Activated T-helper 17 cell treated with anti-CD3 and anti-CD28 coated beads, Interleukin-2, amount 50 U/mL, for 72 hours (primary cell): ENCODE measurements around the gene SCGB3A1. TPM values are rescaled to one million over a fixed set of nuclear protein-coding genes. Genes with fewer than 3 reads are reported as not detected.

Experiments used
- ATAC-seq: fragments of 150-1000 bp; cut with Tn5 transposase; replicated peaks from 2 replicates; pipeline ENCODE4 v1.10.0; 2021; ENCODE audit warnings: mild to moderate bottlenecking, moderate library complexity
- H3K27ac Mint-ChIP-seq: one replicate; pipeline ENCODE4 v1.8.0; 2022; ENCODE audit warnings: mixed read lengths
- H3K27me3 Mint-ChIP-seq: one replicate; pipeline ENCODE4 v1.8.0; 2022; ENCODE audit warnings: mixed read lengths
- H3K36me3 Mint-ChIP-seq: one replicate; pipeline ENCODE4 v1.8.0; 2022; ENCODE audit warnings: low read depth, mild to moderate bottlenecking, mixed read lengths
- H3K4me1 Mint-ChIP-seq: one replicate; pipeline ENCODE4 v1.8.0; 2022; ENCODE audit warnings: mixed read lengths
- H3K4me3 Mint-ChIP-seq: one replicate; pipeline ENCODE4 v1.8.0; 2022; ENCODE audit warnings: mild to moderate bottlenecking, mixed read lengths
- H3K9me3 Mint-ChIP-seq: one replicate; pipeline ENCODE4 v1.8.0; 2022; ENCODE audit warnings: mixed read lengths
- total RNA-seq, 2 donors: library from RNA; stranded (reverse); gene quantifications; one replicate each; pipeline ENCODE4 v1.2.3, GENCODE V29; 2022

The SCGB3A1 gene
- total RNA-seq, 2 donors from 2014 or later: not detected

- Mint-ChIP-seq H3K4me3 (no peak overlapping the region), H3K36me3 (no peaks in the 10 kb centered on the region), H3K4me1 (no peaks in the 10 kb centered on the region), H3K27ac (no peak overlapping the region), H3K27me3 (no peaks in the 10 kb centered on the region), H3K9me3 (no peaks in the 10 kb centered on the region)
- peak; percentile 42 for ATAC-seq
Measured at GRCh38 chr5:180618829-180619562, 27.7 kb upstream of the SCGB3A1 start.

GRCh38 chr5:180618487-180618828, 27.2 kb upstream of the SCGB3A1 start:
- no peak for ATAC-seq
- Mint-ChIP-seq H3K4me1 (no peaks in the 10 kb centered on the region), H3K9me3 (no peaks in the 10 kb centered on the region), H3K27ac (no peak overlapping the region), H3K4me3 (no peak overlapping the region), H3K36me3 (no peaks in the 10 kb centered on the region), H3K27me3 (no peaks in the 10 kb centered on the region)

- Mint-ChIP-seq H3K36me3 (no peaks in the 10 kb centered on the region), H3K4me3 (no peak overlapping the region), H3K9me3 (no peaks in the 10 kb centered on the region), H3K27me3 (no peaks in the 10 kb centered on the region), H3K4me1 (no peaks in the 10 kb centered on the region), H3K27ac (no peak overlapping the region)
- no peak for ATAC-seq
Measured at GRCh38 chr5:180613814-180614188, 22.5 kb upstream of the SCGB3A1 start.

- Mint-ChIP-seq H3K27me3 (no peaks in the 10 kb centered on the region), H3K4me1 (no peaks in the 10 kb centered on the region), H3K36me3 (no peaks in the 10 kb centered on the region), H3K4me3 (no peak overlapping the region), H3K27ac (no peak overlapping the region), H3K9me3 (no peaks in the 10 kb centered on the region)
- no peak for ATAC-seq
Measured at GRCh38 chr5:180613188-180613813, 22.0 kb upstream of the SCGB3A1 start.

GRCh38 chr5:180612683-180613082, 21.4 kb upstream of the SCGB3A1 start:
- H3K27ac Mint-ChIP-seq: no peak overlapping the region
- H3K9me3 Mint-ChIP-seq: no peaks in the 10 kb centered on the region
- no peaks in the 10 kb centered on the region for H3K36me3 Mint-ChIP-seq
- no peak for ATAC-seq
- H3K4me3 Mint-ChIP-seq: no peak overlapping the region
- no peaks in the 10 kb centered on the region for H3K27me3 Mint-ChIP-seq
- H3K4me1 Mint-ChIP-seq: no peaks in the 10 kb centered on the region

GRCh38 chr5:180611140-180611850, 20.0 kb upstream of the SCGB3A1 start:
- no peaks in the 10 kb centered on the region for H3K9me3 Mint-ChIP-seq
- ATAC-seq: no peak
- H3K4me1 Mint-ChIP-seq: no peaks in the 10 kb centered on the region
- no peak overlapping the region for H3K27ac Mint-ChIP-seq
- H3K4me3 Mint-ChIP-seq: no peak overlapping the region
- peaks cover under 1% of the 10 kb centered on the region for H3K27me3 Mint-ChIP-seq
- H3K36me3 Mint-ChIP-seq: no peaks in the 10 kb centered on the region

GRCh38 chr5:180609817-180610550, 18.7 kb upstream of the SCGB3A1 start:
- H3K27me3 Mint-ChIP-seq: peaks cover 4% of the 10 kb centered on the region
- no peaks in the 10 kb centered on the region for H3K4me1 Mint-ChIP-seq
- no peaks in the 10 kb centered on the region for H3K36me3 Mint-ChIP-seq
- no peaks in the 10 kb centered on the region for H3K9me3 Mint-ChIP-seq
- no peak overlapping the region for H3K4me3 Mint-ChIP-seq
- no peak overlapping the region for H3K27ac Mint-ChIP-seq
- no peak for ATAC-seq

GRCh38 chr5:180609386-180609785, 18.1 kb upstream of the SCGB3A1 start:
- no peak overlapping the region for H3K27ac Mint-ChIP-seq
- no peak for ATAC-seq
- H3K9me3 Mint-ChIP-seq: no peaks in the 10 kb centered on the region
- no peak overlapping the region for H3K4me3 Mint-ChIP-seq
- no peaks in the 10 kb centered on the region for H3K4me1 Mint-ChIP-seq
- H3K36me3 Mint-ChIP-seq: no peaks in the 10 kb centered on the region
- peaks cover 4% of the 10 kb centered on the region for H3K27me3 Mint-ChIP-seq

- Mint-ChIP-seq H3K27me3 (peaks cover 4% of the 10 kb centered on the region), H3K4me1 (no peaks in the 10 kb centered on the region), H3K9me3 (no peaks in the 10 kb centered on the region), H3K36me3 (no peaks in the 10 kb centered on the region), H3K4me3 (no peak overlapping the region), H3K27ac (no peak overlapping the region)
- no peak for ATAC-seq
Measured at GRCh38 chr5:180608572-180609310, 17.4 kb upstream of the SCGB3A1 start.

GRCh38 chr5:180607861-180608571, 16.7 kb upstream of the SCGB3A1 start:
- no peaks in the 10 kb centered on the region for H3K4me1 Mint-ChIP-seq

GRCh38 chr5:180606215-180606785, 15.0 kb upstream of the SCGB3A1 start:
- Mint-ChIP-seq H3K4me1 (no peaks in the 10 kb centered on the region), H3K4me3 (no peak overlapping the region), H3K9me3 (no peaks in the 10 kb centered on the region), H3K27ac (no peak overlapping the region), H3K36me3 (no peaks in the 10 kb centered on the region), H3K27me3 (peaks cover 4% of the 10 kb centered on the region)
- no peak for ATAC-seq

More at GRCh38 chr5:180607861-180608571, 16.7 kb upstream of the SCGB3A1 start:
- Mint-ChIP-seq H3K36me3 (no peaks in the 10 kb centered on the region), H3K27ac (no peak overlapping the region), H3K27me3 (peaks cover 4% of the 10 kb centered on the region), H3K4me3 (no peak overlapping the region), H3K9me3 (no peaks in the 10 kb centered on the region)
- ATAC-seq: no peak

- no peaks in the 10 kb centered on the region for H3K4me1 Mint-ChIP-seq
- H3K27me3 Mint-ChIP-seq: peaks cover 4% of the 10 kb centered on the region
- peak; percentile 37 for ATAC-seq
- H3K9me3 Mint-ChIP-seq: no peaks in the 10 kb centered on the region
- no peak overlapping the region for H3K27ac Mint-ChIP-seq
- H3K36me3 Mint-ChIP-seq: no peaks in the 10 kb centered on the region
- no peak overlapping the region for H3K4me3 Mint-ChIP-seq
Measured at GRCh38 chr5:180605554-180606214, 14.4 kb upstream of the SCGB3A1 start.

GRCh38 chr5:180604271-180604670, 13.0 kb upstream of the SCGB3A1 start:
- Mint-ChIP-seq H3K4me3 (no peak overlapping the region), H3K36me3 (no peaks in the 10 kb centered on the region), H3K9me3 (no peaks in the 10 kb centered on the region), H3K27ac (peak overlapping the region; percentile 3), H3K27me3 (peaks cover 4% of the 10 kb centered on the region), H3K4me1 (no peaks in the 10 kb centered on the region)
- ATAC-seq: no peak
